Measurements from ENCODE around the gene NHSL1.
A peak's percentile ranks its signal among the peaks of the same experiment; 100 is the strongest.

Gene NHSL1

GRCh38 chr6:138521790-138522189 lies 22.5 kb upstream of the NHSL1 start:
- no peak for DNase-seq

GRCh38 chr6:138520463-138520862 lies 21.2 kb upstream of the NHSL1 start:
- DNase-seq = no peak

GRCh38 chr6:138518054-138518453 lies 18.8 kb upstream of the NHSL1 start:
- no peak for DNase-seq

- peak; percentile 33 for DNase-seq
Observed at GRCh38 chr6:138517635-138518034, 18.3 kb upstream of the NHSL1 start.

- no peak for DNase-seq
Observed at GRCh38 chr6:138515657-138516248, 16.5 kb upstream of the NHSL1 start.

- DNase-seq = no peak
Observed at GRCh38 chr6:138514860-138515540, 15.7 kb upstream of the NHSL1 start.

- DNase-seq = no peak
Observed at GRCh38 chr6:138512609-138513008, 13.3 kb upstream of the NHSL1 start.

- DNase-seq = no peak
Observed at GRCh38 chr6:138510093-138510492, 10.8 kb upstream of the NHSL1 start.

GRCh38 chr6:138509371-138509770 lies 10.1 kb upstream of the NHSL1 start:
- DNase-seq = peak; percentile 26

- no peak for DNase-seq
Observed at GRCh38 chr6:138508676-138508988, 9.3 kb upstream of the NHSL1 start.

- no peak for DNase-seq
Observed at GRCh38 chr6:138507977-138508675, 8.8 kb upstream of the NHSL1 start.

- no peak for DNase-seq
Observed at GRCh38 chr6:138504764-138505689, 5.7 kb upstream of the NHSL1 start.

- no peak for DNase-seq
Observed at GRCh38 chr6:138503881-138504680, 4.8 kb upstream of the NHSL1 start.

GRCh38 chr6:138502546-138502945 lies 3.3 kb upstream of the NHSL1 start:
- DNase-seq = no peak

GRCh38 chr6:138500867-138501446 lies 1.7 kb upstream of the NHSL1 start:
- no peak for DNase-seq

GRCh38 chr6:138500045-138500665 lies 861 bp upstream of the NHSL1 start:
- no peak for DNase-seq

GRCh38 chr6:138498629-138499302 lies 528 bp downstream of the NHSL1 start:
- no peak for DNase-seq

- no peak for DNase-seq
Observed at GRCh38 chr6:138497286-138497685, 2.0 kb downstream of the NHSL1 start.

- DNase-seq = no peak
Observed at GRCh38 chr6:138494312-138494711, 5.0 kb downstream of the NHSL1 start.

GRCh38 chr6:138493413-138493812 lies 5.9 kb downstream of the NHSL1 start:
- no peak for DNase-seq

GRCh38 chr6:138492871-138493270 lies 6.4 kb downstream of the NHSL1 start:
- DNase-seq = no peak

Data from T-helper 9 cell (primary cell).